NT2/D1 (cell line): Measurements from ENCODE around the gene DDAH1.

ENCODE experiments used
- SUZ12 ChIP-seq: IDR thresholded peaks from 2 replicates; pipeline ENCODE4 v1.6.1; 2011; ENCODE audit not compliant: insufficient read length, insufficient read depth; ENCODE audit errors: extremely low read depth
- ZNF274 ChIP-seq: IDR thresholded peaks from 2 replicates; pipeline ENCODE4 v1.6.1; 2011; ENCODE audit warnings: mild to moderate bottlenecking, low read depth, low read length

- TF ChIP-seq SUZ12 (no peak), ZNF274 (no peak)
These were observed 44.8 kb downstream of the DDAH1 start for GRCh38 chr1:85420199-85420598.
